HepG2 (cell line): ENCODE measurements around the gene FGGY. TPM values are rescaled to one million over a fixed set of nuclear protein-coding genes. Genes with fewer than 3 reads are reported as not detected.
A peak's percentile ranks its signal among the peaks of the same experiment; 100 is the strongest.

Source experiments
- AHDC1 ChIP-seq: sonication (generic); formaldehyde crosslinking; IDR thresholded peaks from 2 replicates; pipeline ENCODE4 v1.5.1; 2020; ENCODE audit warnings: mild to moderate bottlenecking, missing genetic modification reagents, borderline replicate concordance
- ATF3 ChIP-seq: sonication (generic); formaldehyde crosslinking; IDR thresholded peaks from 2 replicates; pipeline ENCODE4 v1.4.0; 2020; ENCODE audit warnings: missing genetic modification reagents
- ATF7 ChIP-seq, 2 experiments: fragments of 450-650 bp in 1 of 2; sonication (generic) in 1 of 2; formaldehyde crosslinking in 1 of 2; IDR thresholded peaks; 2 replicates each; pipeline versions ENCODE4 v1.4.0 to v1.6.1; 2016 to 2020; ENCODE audit warnings: antibody characterized with exemption in 1 of 2, mild to moderate bottlenecking in 1 of 2, missing genetic modification reagents in 1 of 2
- E2F1 ChIP-seq: sonication (generic); formaldehyde crosslinking; IDR thresholded peaks from 2 replicates; pipeline ENCODE4 v1.5.0; 2020; ENCODE audit warnings: missing genetic modification reagents
- E2F5 ChIP-seq: sonication (generic); formaldehyde crosslinking; conservative IDR thresholded peaks from 2 replicates; pipeline ENCODE4 v1.4.0; 2020; ENCODE audit warnings: missing genetic modification reagents
- FOXA3 ChIP-seq: IDR thresholded peaks from 2 replicates; pipeline ENCODE4 v1.6.1; 2016; ENCODE audit warnings: missing genetic modification reagents, missing compliant biosample characterization
- FOXC1 ChIP-seq: sonication (generic); formaldehyde crosslinking; IDR thresholded peaks from 2 replicates; pipeline ENCODE4 v1.8.0; 2022; ENCODE audit warnings: mild to moderate bottlenecking, missing genetic modification reagents, borderline replicate concordance
- FOXK1 ChIP-seq: sonication (generic); formaldehyde crosslinking; IDR thresholded peaks from 2 replicates; pipeline ENCODE4 v1.4.0; 2020; ENCODE audit warnings: low read depth, missing genetic modification reagents, borderline replicate concordance
- FOXP4 ChIP-seq: sonication (generic); formaldehyde crosslinking; IDR thresholded peaks from 2 replicates; pipeline ENCODE4 v1.4.0; 2020; ENCODE audit warnings: missing genetic modification reagents
- HOXA5 ChIP-seq: sonication (generic); formaldehyde crosslinking; IDR thresholded peaks from 2 replicates; pipeline ENCODE4 v1.4.0; 2020; ENCODE audit warnings: missing genetic modification reagents
- KLF9 ChIP-seq: IDR thresholded peaks from 2 replicates; pipeline ENCODE4 v1.6.1; 2016; ENCODE audit warnings: low read depth
- MEF2D ChIP-seq: sonication (generic); formaldehyde crosslinking; IDR thresholded peaks from 2 replicates; pipeline ENCODE4 v1.5.1; 2020; ENCODE audit warnings: mild to moderate bottlenecking, missing genetic modification reagents
- MIER3 ChIP-seq: IDR thresholded peaks from 2 replicates; pipeline ENCODE4 v1.6.1; 2016; ENCODE audit warnings: missing compliant biosample characterization, borderline replicate concordance
- NRL ChIP-seq: sonication (generic); formaldehyde crosslinking; IDR thresholded peaks from 2 replicates; pipeline ENCODE4 v1.5.0; 2020; ENCODE audit warnings: missing genetic modification reagents, mild to moderate bottlenecking, moderate library complexity, borderline replicate concordance
- SP4 ChIP-seq: sonication (generic); formaldehyde crosslinking; IDR thresholded peaks from 2 replicates; pipeline ENCODE4 v1.8.1; 2023; ENCODE audit warnings: mild to moderate bottlenecking, missing genetic modification reagents
- ZFP37 ChIP-seq: sonication (generic); formaldehyde crosslinking; IDR thresholded peaks from 2 replicates; pipeline ENCODE4 v1.4.0; 2020; ENCODE audit warnings: missing genetic modification reagents, borderline replicate concordance
- ZNF44 ChIP-seq: sonication (generic); formaldehyde crosslinking; IDR thresholded peaks from 2 replicates; pipeline ENCODE4 v1.5.1; 2020; ENCODE audit warnings: mild to moderate bottlenecking, missing genetic modification reagents
- ZNF607 ChIP-seq: sonication (generic); formaldehyde crosslinking; IDR thresholded peaks from 2 replicates; pipeline ENCODE4 v1.5.1; 2020; ENCODE audit warnings: missing genetic modification reagents, mild to moderate bottlenecking, borderline replicate concordance
- ZNF644 ChIP-seq: IDR thresholded peaks from 2 replicates; pipeline ENCODE4 v1.6.1; 2016; ENCODE audit warnings: low read depth
- ZNF766 ChIP-seq: sonication (generic); formaldehyde crosslinking; IDR thresholded peaks from 2 replicates; pipeline ENCODE4 v1.5.0; 2020; ENCODE audit warnings: missing genetic modification reagents, borderline replicate concordance
- ZNF792 ChIP-seq: IDR thresholded peaks from 2 replicates; pipeline ENCODE4 v1.6.1; 2016
- ZSCAN20 ChIP-seq: sonication (generic); formaldehyde crosslinking; IDR thresholded peaks from 2 replicates; pipeline ENCODE4 v1.4.0; 2020; ENCODE audit warnings: missing genetic modification reagents, mild to moderate bottlenecking, borderline replicate concordance
- polyA plus RNA-seq, 8 experiments: library from polyadenylated mRNA; depleted of rRNA in 3 of 8; stranded (reverse) in 7 of 8; unstranded in 1 of 8; fragments of >200 nt; fragmentation: Illumina TruSeq in 4 of 8; extraction: Trizol in 4 of 8; gene quantifications; 2 replicates each; pipeline versions ENCODE4 v1.2.1 to v1.2.3, GENCODE V29; 2011 to 2016; ENCODE audit warnings: low read depth in 4 of 8, missing spikeins in 1 of 8, mixed read lengths in 1 of 8; ENCODE audit not compliant: insufficient read depth in 1 of 8
- total RNA-seq, 5 experiments: library from RNA; depleted of rRNA; stranded (reverse); fragments of >200 nt; fragmentation: Illumina TruSeq; extraction: Trizol; gene quantifications; 2 replicates each; pipeline ENCODE4 v1.2.3, GENCODE V29; 2016; ENCODE audit warnings: low read depth in 1 of 5

The FGGY gene
- total and polyA plus RNA-seq, 2 of the 13 experiments (the other 11 are each of a cell fraction or from before 2014, with no cell fraction given) = 15.7 to 27.5 TPM

GRCh38 chr1:59549903-59550302 is 253.0 kb downstream of the FGGY start (continued):
- TF ChIP-seq FOXP4 (CRISPR knock-in tag) (peak; percentile 64), NRL (CRISPR knock-in tag) (no peak), E2F5 (CRISPR knock-in tag) (no peak), MIER3 (CRISPR knock-in tag) (peak; percentile 57; the same call in 1 of the 2 replicates), ZNF44 (CRISPR knock-in tag) (no peak), ATF7 (IDR thresholded peaks at IDR 0.05) (peak; percentile 86), ATF7 (CRISPR knock-in tag; IDR thresholded peaks at IDR 0.05) (peak; percentile 47; the same call in 1 of the 2 replicates), ZNF607 (CRISPR knock-in tag) (no peak), ATF3 (CRISPR knock-in tag) (peak; percentile 83; the same call in 1 of the 2 replicates), FOXC1 (CRISPR knock-in tag) (no peak), SP4 (CRISPR knock-in tag) (no peak), AHDC1 (peak; percentile 52; the same call in 1 of the 2 replicates), ZNF792 (CRISPR knock-in tag) (no peak), ZSCAN20 (CRISPR knock-in tag) (no peak), MEF2D (CRISPR knock-in tag) (no peak), FOXA3 (peak; percentile 79), HOXA5 (CRISPR knock-in tag) (no peak), ZNF644 (peak; percentile 53; the same call in 1 of the 2 replicates), KLF9 (no peak), ZFP37 (CRISPR knock-in tag) (no peak), E2F1 (CRISPR knock-in tag) (no peak), ZNF766 (no peak), FOXK1 (CRISPR knock-in tag) (peak; percentile 42; the same call in 1 of the 2 replicates)
